NB4 (cell line): ENCODE measurements around the gene MNAT1.

Experiments
- CTCF ChIP-seq: IDR thresholded peaks from one replicate; pipeline ENCODE4 v1.5.1; 2012; ENCODE audit warnings: low read depth, low read length
- POLR2A ChIP-seq: IDR thresholded peaks from 2 replicates; pipeline ENCODE4 v1.6.1; 2011; ENCODE audit warnings: mild to moderate bottlenecking; ENCODE audit not compliant: insufficient read length; ENCODE audit errors: extremely low read depth

GRCh38 chr14:60926002-60926401 is 191.4 kb downstream of the MNAT1 start:
- TF ChIP-seq CTCF (no peak), POLR2A (no peak)
